Spleen (tissue), 7 donors: ENCODE results near the gene C10orf105.
A peak's percentile ranks its signal among the peaks of the same experiment; 100 is the strongest.

Source experiments
- POLR2A ChIP-seq, 3 donors: fragments of 450-650 bp; IDR thresholded peaks; one replicate each; pipeline ENCODE4 v1.5.1; 2017; ENCODE audit warnings: antibody characterized with exemption in 3 of 3, mild to moderate bottlenecking in 1 of 3
- TF ChIP-seq, protein P1 (sequence below), 11 experiments: fragments of 200-600 bp in 7 of 11; fragments of 450-650 bp in 4 of 11; sonication (generic) in 4 of 11; IDR thresholded peaks in 8 of 11; conservative IDR thresholded peaks in 3 of 11; 1 replicate in 7 of 11; 2 replicates in 4 of 11; pipeline versions ENCODE4 v1.4.0 to v1.8.0; 2016 to 2021; ENCODE audit warnings: antibody characterized with exemption in 11 of 11, inconsistent platforms in 4 of 11, mild to moderate bottlenecking in 1 of 11
- donor health status: DM: no; HTN: no; CAD: no; lungs with moderate emphysema.
- donor health status: DM: no; HTN: no; CAD: no.
- donor health status: DM: no; HTN: no; CAD: no.

DNA sequence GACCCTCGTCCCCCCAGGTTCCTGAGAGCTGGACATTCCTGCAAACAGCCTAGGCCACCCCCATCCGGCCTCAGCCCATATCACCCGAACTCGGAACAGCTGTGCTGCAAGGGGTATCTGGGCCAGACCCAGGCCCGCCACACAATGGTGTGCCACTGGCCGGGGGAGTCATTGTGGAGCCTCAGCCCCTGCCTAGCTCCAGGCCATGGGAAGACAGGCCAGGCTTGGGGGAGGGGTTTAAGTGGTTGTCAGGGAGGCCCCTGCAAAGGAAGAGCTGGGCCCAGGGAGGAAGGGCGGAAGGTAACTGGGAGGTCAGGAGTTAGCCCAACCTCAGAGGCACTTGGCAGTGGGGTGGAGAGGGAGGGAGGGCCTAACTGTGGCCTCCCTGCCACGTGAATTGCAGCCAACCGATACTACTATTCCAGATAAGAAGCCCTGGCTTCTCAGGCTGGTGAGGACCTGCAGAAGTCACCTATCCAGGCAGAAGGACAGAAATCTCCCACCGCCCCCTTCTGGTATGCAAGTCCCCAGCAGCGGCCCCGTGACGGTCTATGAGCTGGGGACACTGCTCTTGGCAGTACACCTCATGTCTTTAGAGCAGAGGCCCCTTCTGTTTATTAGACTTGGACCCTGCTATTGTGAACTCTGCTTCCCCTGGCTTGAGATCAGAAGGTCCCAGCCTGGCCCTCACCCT lies 26.9 kb upstream of the C10orf105 start:
- no peak for TF ChIP-seq POLR2A (IDR thresholded peaks at IDR 0.05)
- TF ChIP-seq, protein P1, sequence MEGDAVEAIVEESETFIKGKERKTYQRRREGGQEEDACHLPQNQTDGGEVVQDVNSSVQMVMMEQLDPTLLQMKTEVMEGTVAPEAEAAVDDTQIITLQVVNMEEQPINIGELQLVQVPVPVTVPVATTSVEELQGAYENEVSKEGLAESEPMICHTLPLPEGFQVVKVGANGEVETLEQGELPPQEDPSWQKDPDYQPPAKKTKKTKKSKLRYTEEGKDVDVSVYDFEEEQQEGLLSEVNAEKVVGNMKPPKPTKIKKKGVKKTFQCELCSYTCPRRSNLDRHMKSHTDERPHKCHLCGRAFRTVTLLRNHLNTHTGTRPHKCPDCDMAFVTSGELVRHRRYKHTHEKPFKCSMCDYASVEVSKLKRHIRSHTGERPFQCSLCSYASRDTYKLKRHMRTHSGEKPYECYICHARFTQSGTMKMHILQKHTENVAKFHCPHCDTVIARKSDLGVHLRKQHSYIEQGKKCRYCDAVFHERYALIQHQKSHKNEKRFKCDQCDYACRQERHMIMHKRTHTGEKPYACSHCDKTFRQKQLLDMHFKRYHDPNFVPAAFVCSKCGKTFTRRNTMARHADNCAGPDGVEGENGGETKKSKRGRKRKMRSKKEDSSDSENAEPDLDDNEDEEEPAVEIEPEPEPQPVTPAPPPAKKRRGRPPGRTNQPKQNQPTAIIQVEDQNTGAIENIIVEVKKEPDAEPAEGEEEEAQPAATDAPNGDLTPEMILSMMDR (IDR thresholded peaks at IDR 0.05 in 8 of 11, conservative IDR thresholded peaks at IDR 0.05 in 3 of 11) = peak in 1 of 11 experiments; percentile 16
